Subcutaneous abdominal adipose tissue (tissue), 5 donors: ENCODE measurements around the gene HIPK4.
A peak's percentile ranks its signal among the peaks of the same experiment; 100 is the strongest.
"Not testable (repeated sequence)": the region's sequence is repeated elsewhere in the genome, so short reads cannot be mapped to it uniquely, and the experiment has no call there.

ENCODE experiments used
- H3K27ac ChIP-seq: one replicate; pipeline ENCODE4 v1.7.0; 2013; ENCODE audit warnings: low read depth, mild to moderate bottlenecking, inconsistent platforms, low read length, moderate library complexity
- H3K27me3 ChIP-seq, 5 donors: one replicate each; pipeline ENCODE4 v1.7.0; 2013; ENCODE audit warnings: low read length in 5 of 5, inconsistent platforms in 1 of 5; ENCODE audit not compliant: control insufficient read depth in 5 of 5, insufficient read depth in 4 of 5
- H3K36me3 ChIP-seq, 5 donors: one replicate each; pipeline ENCODE4 v1.7.0; 2013; ENCODE audit warnings: low read length in 5 of 5; ENCODE audit not compliant: control insufficient read depth in 5 of 5, insufficient read depth in 5 of 5
- H3K4me1 ChIP-seq, 5 donors: one replicate each; pipeline ENCODE4 v1.7.0; 2013; ENCODE audit warnings: low read length in 5 of 5, mild to moderate bottlenecking in 3 of 5, moderate library complexity in 1 of 5; ENCODE audit not compliant: control insufficient read depth in 5 of 5, insufficient read depth in 5 of 5
- H3K4me3 ChIP-seq, 5 donors: one replicate each; pipeline ENCODE4 v1.7.0; 2013; ENCODE audit warnings: low read length in 5 of 5, low read depth in 1 of 5
- H3K9ac ChIP-seq, 5 donors: one replicate each; pipeline ENCODE4 v1.7.0; 2013; ENCODE audit warnings: low read length in 5 of 5, mild to moderate bottlenecking in 4 of 5, moderate library complexity in 3 of 5
- H3K9me3 ChIP-seq, 5 donors: one replicate each; pipeline ENCODE4 v1.7.0; 2013; ENCODE audit warnings: low read length in 5 of 5; ENCODE audit not compliant: control insufficient read depth in 5 of 5
- donor health status: healthy.
- donor health status: healthy.
- donor health status: healthy.
- donor health status: healthy.
- donor health status: healthy.

The HIPK4 gene, protein sequence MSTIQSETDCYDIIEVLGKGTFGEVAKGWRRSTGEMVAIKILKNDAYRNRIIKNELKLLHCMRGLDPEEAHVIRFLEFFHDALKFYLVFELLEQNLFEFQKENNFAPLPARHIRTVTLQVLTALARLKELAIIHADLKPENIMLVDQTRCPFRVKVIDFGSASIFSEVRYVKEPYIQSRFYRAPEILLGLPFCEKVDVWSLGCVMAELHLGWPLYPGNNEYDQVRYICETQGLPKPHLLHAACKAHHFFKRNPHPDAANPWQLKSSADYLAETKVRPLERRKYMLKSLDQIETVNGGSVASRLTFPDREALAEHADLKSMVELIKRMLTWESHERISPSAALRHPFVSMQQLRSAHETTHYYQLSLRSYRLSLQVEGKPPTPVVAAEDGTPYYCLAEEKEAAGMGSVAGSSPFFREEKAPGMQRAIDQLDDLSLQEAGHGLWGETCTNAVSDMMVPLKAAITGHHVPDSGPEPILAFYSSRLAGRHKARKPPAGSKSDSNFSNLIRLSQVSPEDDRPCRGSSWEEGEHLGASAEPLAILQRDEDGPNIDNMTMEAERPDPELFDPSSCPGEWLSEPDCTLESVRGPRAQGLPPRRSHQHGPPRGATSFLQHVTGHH

GRCh38 chr19:40390084-40390742, at the start of gene HIPK4:
Gene HIPK4 (minus strand): TSS chr19:40390181. CDS start chr19:40389902, 279 bp downstream.
- no peaks in the 10 kb centered on the region for H3K36me3 ChIP-seq
- H3K27ac ChIP-seq: no peak within 1 kb of the TSS
- H3K4me1 ChIP-seq: peaks cover 0 to 4% (median 0%) of the 10 kb centered on the region in 5 donors

GRCh38 chr19:40438284-40438683, 48.3 kb upstream of the HIPK4 start:
- Histone ChIP-seq H3K9me3 (no peaks in the 10 kb centered on the region), H3K4me3 (no peak overlapping the region), H3K27ac (no peak overlapping the region), H3K27me3 (no peaks in the 10 kb centered on the region), H3K9ac (no peak overlapping the region), H3K36me3 (peaks cover 0 to 23% (median 21%) of the 10 kb centered on the region in 5 donors), H3K4me1 (peaks cover 11 to 28% (median 26%) of the 10 kb centered on the region in 5 donors)

More at GRCh38 chr19:40390084-40390742, at the start of gene HIPK4:
- no peaks in the 10 kb centered on the region for H3K9me3 ChIP-seq
- no peak within 1 kb of the TSS for H3K9ac ChIP-seq
- no peak within 1 kb of the TSS for H3K4me3 ChIP-seq
- no peaks in the 10 kb centered on the region for H3K27me3 ChIP-seq

DNA sequence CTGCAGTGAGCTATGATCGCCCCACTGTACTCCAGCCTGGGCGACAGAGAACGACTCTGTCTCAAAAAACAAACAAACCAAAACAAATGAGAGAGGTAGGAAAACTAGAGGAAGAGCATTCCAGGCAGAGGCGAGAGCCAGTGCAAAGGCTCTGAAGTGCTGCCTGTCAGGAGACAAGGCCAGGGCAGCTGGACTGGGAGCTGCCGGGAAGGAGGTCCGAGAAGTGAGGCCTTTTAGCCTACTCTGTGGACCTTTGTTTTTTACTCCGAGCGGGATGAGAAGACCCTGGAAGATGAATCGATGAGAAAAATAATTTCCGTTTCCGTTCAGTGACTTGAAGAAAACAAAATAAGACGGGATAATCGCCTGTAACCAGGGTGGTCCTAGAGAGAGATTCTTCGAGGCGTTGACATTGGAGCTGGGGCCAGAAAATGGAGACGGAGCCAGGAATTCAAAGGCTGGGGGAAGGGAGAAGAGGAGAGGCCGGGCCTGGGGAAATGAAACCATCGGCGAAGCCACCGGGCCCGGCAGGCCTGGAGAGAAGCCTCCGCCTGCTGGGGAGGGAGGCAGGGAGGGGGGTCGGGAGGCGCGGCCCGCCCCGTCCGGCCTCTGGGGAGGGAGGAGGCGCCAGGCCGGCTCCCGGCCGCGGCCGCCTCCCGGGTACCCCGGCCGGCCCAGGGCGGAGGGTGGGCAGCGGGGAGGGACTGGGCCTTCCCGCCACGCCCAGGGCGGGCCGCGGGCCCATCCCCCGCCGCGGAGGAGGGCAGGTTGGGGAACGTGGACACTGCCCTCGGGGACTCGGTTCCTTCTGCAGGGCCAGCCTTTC, 43.6 kb upstream of the HIPK4 start:
- peaks cover 5 to 19% (median 18%) of the 10 kb centered on the region in 5 donors for H3K4me1 ChIP-seq
- peak overlapping the region; percentile 79 to 93 (median 86) for H3K9ac ChIP-seq
- H3K9me3 ChIP-seq: no peaks in the 10 kb centered on the region
- H3K27ac ChIP-seq: peak overlapping the region; percentile 98
- no peaks in the 10 kb centered on the region for H3K27me3 ChIP-seq
- peak overlapping the region; percentile 48 to 83 (median 68) for H3K4me3 ChIP-seq
- no peaks in the 10 kb centered on the region for H3K36me3 ChIP-seq

GRCh38 chr19:40432760-40433159, 42.8 kb upstream of the HIPK4 start:
- H3K4me3 ChIP-seq: peak overlapping the region in 4 of 5 donors; percentile 66 to 83 (median 70)
- peak overlapping the region; percentile 79 to 93 (median 86) for H3K9ac ChIP-seq
- H3K9me3 ChIP-seq, H3K36me3 ChIP-seq, H3K27me3 ChIP-seq: not testable (repeated sequence)
- H3K4me1 ChIP-seq: peaks cover 5 to 19% (median 18%) of the 10 kb centered on the region in 5 donors
- peak overlapping the region; percentile 98 for H3K27ac ChIP-seq

DNA sequence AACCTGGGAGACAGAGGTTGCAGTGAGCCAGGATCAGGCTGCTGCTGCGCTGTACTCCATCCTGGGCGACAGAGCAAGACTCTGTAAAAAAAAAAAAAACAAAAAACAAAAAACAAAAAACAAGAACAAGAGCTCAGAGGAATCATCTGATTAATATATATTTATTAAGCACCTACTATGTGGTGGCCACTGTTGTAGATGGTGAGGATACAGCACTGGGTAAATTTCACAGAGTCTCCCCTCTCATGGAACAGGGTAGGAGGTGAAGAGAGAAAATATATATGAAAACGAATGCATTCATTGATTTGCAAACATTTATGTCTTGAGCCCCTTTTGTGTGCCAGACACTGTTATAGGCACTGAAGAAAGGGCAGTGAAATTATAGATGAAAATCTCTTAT, 41.7 kb upstream of the HIPK4 start:
- Histone ChIP-seq H3K27me3 (no peaks in the 10 kb centered on the region), H3K36me3 (no peaks in the 10 kb centered on the region), H3K4me1 (peaks cover 5 to 19% (median 18%) of the 10 kb centered on the region in 5 donors), H3K9me3 (no peaks in the 10 kb centered on the region), H3K27ac (no peak overlapping the region), H3K9ac (no peak overlapping the region), H3K4me3 (no peak overlapping the region)

GRCh38 chr19:40430242-40430641, 40.3 kb upstream of the HIPK4 start:
- not testable (repeated sequence) for H3K9me3 ChIP-seq, H3K27me3 ChIP-seq, H3K27ac ChIP-seq, H3K36me3 ChIP-seq, H3K4me3 ChIP-seq, H3K9ac ChIP-seq
- peaks cover 8 to 23% (median 22%) of the 10 kb centered on the region in 5 donors for H3K4me1 ChIP-seq

DNA sequence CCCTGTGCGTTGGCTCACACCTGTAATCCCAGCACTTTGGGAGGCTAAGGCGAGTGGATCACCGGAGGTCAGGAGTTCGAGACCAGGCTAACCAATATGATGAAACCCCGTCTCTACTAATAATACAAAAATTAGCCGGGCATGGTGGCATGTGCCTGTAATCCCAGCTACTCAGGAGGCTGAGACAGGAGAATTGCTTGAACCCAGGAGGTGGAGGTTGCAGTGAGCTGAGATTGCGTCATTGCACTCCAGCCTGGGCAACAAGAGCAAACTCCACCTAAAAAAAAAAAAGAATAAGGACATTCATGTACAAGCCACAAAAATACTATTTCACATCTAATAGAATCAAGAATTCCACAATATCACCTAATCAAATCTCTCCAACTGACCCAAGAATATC, 38.2 kb upstream of the HIPK4 start:
- H3K4me3 ChIP-seq, H3K36me3 ChIP-seq, H3K9ac ChIP-seq, H3K27me3 ChIP-seq, H3K27ac ChIP-seq, H3K9me3 ChIP-seq: not testable (repeated sequence)
- H3K4me1 ChIP-seq: peaks cover 5 to 32% (median 27%) of the 10 kb centered on the region in 5 donors

- Histone ChIP-seq H3K36me3 (peaks cover 0 to 14% (median 12%) of the 10 kb centered on the region in 5 donors), H3K4me3 (peak within 1 kb of the TSS; percentile 84 to 99 (median 98)), H3K9me3 (no peaks in the 10 kb centered on the region), H3K4me1 (peaks cover 3 to 41% (median 30%) of the 10 kb centered on the region in 5 donors), H3K27me3 (no peaks in the 10 kb centered on the region), H3K27ac (peak within 1 kb of the TSS; percentile 98), H3K9ac (peak within 1 kb of the TSS; percentile 83 to 99 (median 97))
These were observed 35.7 kb upstream of the HIPK4 start, which contains the start of gene SERTAD1 for GRCh38 chr19:40425450-40426287. Gene SERTAD1 (minus strand): TSS chr19:40425992. CDS start chr19:40423546, 2,446 bp downstream.
